ENCODE measurements around the gene SAFB. TPM values are rescaled to one million over a fixed set of nuclear protein-coding genes. Genes with fewer than 3 reads are reported as not detected.
A peak's percentile ranks its signal among the peaks of the same experiment; 100 is the strongest.

Gene SAFB
- total and polyA plus RNA-seq, 2 of the 13 experiments (the other 11 are each of a cell fraction or from before 2014, with no cell fraction given), result 21.0 to 28.4 TPM

DNA sequence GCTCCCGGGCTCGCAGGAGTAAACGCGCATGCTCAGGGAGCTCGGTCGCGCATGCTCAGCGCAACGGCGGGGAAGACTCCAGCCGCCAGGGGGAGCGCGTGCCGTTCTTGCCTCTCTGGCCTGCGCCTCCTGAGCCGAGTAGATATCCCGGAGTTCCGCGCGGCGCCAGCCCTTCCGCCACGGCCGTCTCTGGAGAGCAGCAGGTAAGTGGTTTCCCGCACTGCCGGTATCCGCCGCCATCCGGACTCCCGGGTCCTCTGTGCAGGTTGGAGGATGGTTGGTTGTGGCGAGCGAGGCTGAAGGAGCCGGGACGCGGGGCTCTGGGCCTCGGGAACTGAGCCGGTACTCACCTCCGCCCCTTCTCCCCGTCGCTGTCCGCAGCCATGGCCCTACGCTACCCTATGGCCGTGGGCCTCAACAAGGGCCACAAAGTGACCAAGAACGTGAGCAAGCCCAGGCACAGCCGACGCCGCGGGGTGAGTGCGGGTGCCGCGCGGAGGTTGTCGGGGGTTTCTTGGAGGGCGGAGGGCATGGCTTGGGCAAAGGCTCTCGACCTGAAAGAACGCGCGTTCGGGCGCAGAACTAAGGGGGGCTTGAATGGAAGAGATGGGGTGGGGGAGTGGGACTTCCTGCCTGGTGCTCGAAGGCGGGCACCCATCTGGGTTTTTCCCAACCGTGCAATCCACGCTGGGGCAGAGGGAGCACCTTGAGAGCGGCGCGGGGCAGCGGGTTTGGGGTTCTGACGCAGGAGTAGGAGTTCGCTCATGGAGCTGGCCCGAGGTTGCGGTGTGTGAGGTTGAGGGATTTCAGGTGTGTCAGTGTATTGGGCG, 67.5 kb downstream of the SAFB start, which contains the start of gene RPL36 (continued):
- TF ChIP-seq AGO1 (IDR thresholded peaks at IDR 0.05; ENCODE audit: low read depth, low read length, poor library complexity, severe bottlenecking) (peak; percentile 91), ZNF296 (CRISPR knock-in tag; conservative IDR thresholded peaks at IDR 0.05) (no peak), THYN1 (CRISPR knock-in tag; IDR thresholded peaks at IDR 0.05; ENCODE audit: borderline replicate concordance, low read depth) (no peak), ZNF501 (CRISPR knock-in tag; IDR thresholded peaks at IDR 0.05) (peak; percentile 98), GZF1 (CRISPR knock-in tag; IDR thresholded peaks at IDR 0.05) (no peak; the same call in 1 of the 2 replicates), SMAD9 (CRISPR knock-in tag; IDR thresholded peaks at IDR 0.05) (no peak), MIER2 (CRISPR knock-in tag; IDR thresholded peaks at IDR 0.05) (no peak), ZNF251 (CRISPR knock-in tag; IDR thresholded peaks at IDR 0.05) (0 out of 2 replicates have a peak, but pooled peaks have one; percentile 50), FOXP1 (IDR thresholded peaks at IDR 0.05) (no peak), FOXP1 (CRISPR knock-in tag; IDR thresholded peaks at IDR 0.05) (no peak), ZNF3 (CRISPR knock-in tag; IDR thresholded peaks at IDR 0.05) (no peak), BRCA1 (CRISPR knock-in tag; IDR thresholded peaks at IDR 0.05) (peak; percentile 91), CAMTA2 (CRISPR knock-in tag; IDR thresholded peaks at IDR 0.05; ENCODE audit: borderline replicate concordance) (no peak; the same call in 1 of the 2 replicates), MIXL1 (CRISPR knock-in tag; IDR thresholded peaks at IDR 0.05) (no peak), EEA1 (CRISPR knock-in tag; IDR thresholded peaks at IDR 0.05; ENCODE audit: borderline replicate concordance) (peak; percentile 83; the same call in 1 of the 2 replicates), ZFP1 (CRISPR knock-in tag; IDR thresholded peaks at IDR 0.05) (no peak), ZSCAN30 (CRISPR knock-in tag; IDR thresholded peaks at IDR 0.05) (no peak), ZNF207 (IDR thresholded peaks at IDR 0.05; ENCODE audit: borderline replicate concordance) (no peak), SRSF4 (IDR thresholded peaks at IDR 0.05; ENCODE audit: low read depth, low read length, poor library complexity, severe bottlenecking) (no peak), ZNF484 (CRISPR knock-in tag; IDR thresholded peaks at IDR 0.05; ENCODE audit: borderline replicate concordance, low read depth) (no peak)
- TF ChIP-seq, protein P1, sequence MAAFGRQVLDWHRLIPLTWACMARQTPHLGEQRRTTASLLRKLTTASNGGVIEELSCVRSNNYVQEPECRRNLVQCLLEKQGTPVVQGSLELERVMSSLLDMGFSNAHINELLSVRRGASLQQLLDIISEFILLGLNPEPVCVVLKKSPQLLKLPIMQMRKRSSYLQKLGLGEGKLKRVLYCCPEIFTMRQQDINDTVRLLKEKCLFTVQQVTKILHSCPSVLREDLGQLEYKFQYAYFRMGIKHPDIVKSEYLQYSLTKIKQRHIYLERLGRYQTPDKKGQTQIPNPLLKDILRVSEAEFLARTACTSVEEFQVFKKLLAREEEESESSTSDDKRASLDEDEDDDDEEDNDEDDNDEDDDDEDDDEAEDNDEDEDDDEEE (CRISPR knock-in tag; IDR thresholded peaks at IDR 0.05), result peak; percentile 92
- TF ChIP-seq, protein P2, sequence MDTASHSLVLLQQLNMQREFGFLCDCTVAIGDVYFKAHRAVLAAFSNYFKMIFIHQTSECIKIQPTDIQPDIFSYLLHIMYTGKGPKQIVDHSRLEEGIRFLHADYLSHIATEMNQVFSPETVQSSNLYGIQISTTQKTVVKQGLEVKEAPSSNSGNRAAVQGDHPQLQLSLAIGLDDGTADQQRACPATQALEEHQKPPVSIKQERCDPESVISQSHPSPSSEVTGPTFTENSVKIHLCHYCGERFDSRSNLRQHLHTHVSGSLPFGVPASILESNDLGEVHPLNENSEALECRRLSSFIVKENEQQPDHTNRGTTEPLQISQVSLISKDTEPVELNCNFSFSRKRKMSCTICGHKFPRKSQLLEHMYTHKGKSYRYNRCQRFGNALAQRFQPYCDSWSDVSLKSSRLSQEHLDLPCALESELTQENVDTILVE (CRISPR knock-in tag; IDR thresholded peaks at IDR 0.05), result peak; percentile 61
- TF ChIP-seq, protein P3, sequence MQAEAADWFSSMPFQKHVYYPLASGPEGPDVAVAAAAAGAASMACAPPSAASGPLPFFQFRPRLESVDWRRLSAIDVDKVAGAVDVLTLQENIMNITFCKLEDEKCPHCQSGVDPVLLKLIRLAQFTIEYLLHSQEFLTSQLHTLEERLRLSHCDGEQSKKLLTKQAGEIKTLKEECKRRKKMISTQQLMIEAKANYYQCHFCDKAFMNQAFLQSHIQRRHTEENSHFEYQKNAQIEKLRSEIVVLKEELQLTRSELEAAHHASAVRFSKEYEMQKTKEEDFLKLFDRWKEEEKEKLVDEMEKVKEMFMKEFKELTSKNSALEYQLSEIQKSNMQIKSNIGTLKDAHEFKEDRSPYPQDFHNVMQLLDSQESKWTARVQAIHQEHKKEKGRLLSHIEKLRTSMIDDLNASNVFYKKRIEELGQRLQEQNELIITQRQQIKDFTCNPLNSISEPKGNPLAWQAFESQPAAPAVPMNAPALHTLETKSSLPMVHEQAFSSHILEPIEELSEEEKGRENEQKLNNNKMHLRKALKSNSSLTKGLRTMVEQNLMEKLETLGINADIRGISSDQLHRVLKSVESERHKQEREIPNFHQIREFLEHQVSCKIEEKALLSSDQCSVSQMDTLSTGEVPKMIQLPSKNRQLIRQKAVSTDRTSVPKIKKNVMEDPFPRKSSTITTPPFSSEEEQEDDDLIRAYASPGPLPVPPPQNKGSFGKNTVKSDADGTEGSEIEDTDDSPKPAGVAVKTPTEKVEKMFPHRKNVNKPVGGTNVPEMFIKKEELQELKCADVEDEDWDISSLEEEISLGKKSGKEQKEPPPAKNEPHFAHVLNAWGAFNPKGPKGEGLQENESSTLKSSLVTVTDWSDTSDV (CRISPR knock-in tag; IDR thresholded peaks at IDR 0.05), result peak; percentile 65; the same call in 1 of the 2 replicates
- TF ChIP-seq, protein P4, sequence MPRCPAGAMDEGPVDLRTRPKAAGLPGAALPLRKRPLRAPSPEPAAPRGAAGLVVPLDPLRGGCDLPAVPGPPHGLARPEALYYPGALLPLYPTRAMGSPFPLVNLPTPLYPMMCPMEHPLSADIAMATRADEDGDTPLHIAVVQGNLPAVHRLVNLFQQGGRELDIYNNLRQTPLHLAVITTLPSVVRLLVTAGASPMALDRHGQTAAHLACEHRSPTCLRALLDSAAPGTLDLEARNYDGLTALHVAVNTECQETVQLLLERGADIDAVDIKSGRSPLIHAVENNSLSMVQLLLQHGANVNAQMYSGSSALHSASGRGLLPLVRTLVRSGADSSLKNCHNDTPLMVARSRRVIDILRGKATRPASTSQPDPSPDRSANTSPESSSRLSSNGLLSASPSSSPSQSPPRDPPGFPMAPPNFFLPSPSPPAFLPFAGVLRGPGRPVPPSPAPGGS (CRISPR knock-in tag; IDR thresholded peaks at IDR 0.05), result peak; percentile 85
- TF ChIP-seq, protein P5, sequence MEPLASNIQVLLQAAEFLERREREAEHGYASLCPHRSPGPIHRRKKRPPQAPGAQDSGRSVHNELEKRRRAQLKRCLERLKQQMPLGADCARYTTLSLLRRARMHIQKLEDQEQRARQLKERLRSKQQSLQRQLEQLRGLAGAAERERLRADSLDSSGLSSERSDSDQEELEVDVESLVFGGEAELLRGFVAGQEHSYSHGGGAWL (CRISPR knock-in tag; IDR thresholded peaks at IDR 0.05), result peak; percentile 70; the same call in 1 of the 2 replicates
